ENCODE measurements around the gene EXOC3L1. TPM values are rescaled to one million over a fixed set of nuclear protein-coding genes. Genes with fewer than 3 reads are reported as not detected.
A peak's percentile ranks its signal among the peaks of the same experiment; 100 is the strongest.

EXOC3L1 gene
- total RNA-seq, 2 donors from 2014 or later = 0.97 to 1.8 TPM

DNA sequence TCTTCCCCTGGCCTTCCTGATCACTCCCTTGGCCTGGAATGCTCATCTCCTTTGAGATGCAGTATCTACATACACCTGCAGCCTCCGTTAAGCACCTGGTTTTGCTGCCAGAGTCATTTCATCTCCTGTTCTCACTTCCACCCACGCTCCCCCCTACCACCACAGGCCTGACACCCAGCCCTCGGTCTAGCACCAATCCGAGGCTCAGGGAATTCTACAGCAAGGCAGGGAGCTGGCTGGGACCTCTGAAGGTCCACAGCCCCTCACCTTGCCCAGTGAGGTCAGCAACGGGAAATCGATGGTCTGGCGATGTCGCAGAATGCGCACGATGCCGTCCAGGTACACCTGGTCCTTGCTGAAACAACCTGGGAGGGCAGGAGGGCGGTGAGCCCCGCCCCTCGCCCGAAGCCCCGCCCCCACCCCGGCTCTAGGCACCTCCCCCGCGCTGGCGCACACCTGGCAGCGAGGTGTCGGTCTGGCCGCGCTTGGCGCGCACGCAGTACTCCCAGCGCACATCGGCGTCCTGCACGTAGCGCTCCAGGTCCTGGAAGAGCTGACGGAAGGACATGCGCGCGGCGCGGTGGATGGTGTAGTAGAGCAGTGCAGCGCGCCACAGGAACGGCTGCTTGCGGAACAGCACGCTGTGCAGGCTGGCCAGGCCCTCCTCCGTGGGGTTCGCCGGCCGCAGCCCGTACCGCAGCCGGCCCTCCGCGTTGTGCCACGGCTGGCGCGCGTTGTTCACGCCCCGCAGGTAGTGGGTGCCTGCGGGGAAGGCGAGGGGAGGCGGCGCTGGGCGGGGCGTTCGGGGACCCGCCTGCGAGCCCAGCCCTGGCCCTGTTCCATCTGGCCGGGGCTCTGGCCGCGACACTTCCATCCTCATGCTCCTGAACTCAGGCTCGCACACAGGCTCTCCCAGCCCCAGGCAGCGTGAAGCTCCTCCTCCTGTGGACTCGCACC is 11.9 kb downstream of the EXOC3L1 start:
- DNase-seq = peak; percentile 97
- H3K4me1 ChIP-seq (ENCODE audit: control insufficient read depth, insufficient read depth, low read length) = no peaks in the 10 kb centered on the region
- H3K9me3 ChIP-seq (ENCODE audit: control insufficient read depth, low read length) = no peaks in the 10 kb centered on the region
- Mint-ChIP-seq H3K4me3 (peak overlapping the region; percentile 47), H3K9me3 (no peaks in the 10 kb centered on the region), H3K27me3 (ENCODE audit: insufficient read depth) (peaks cover 48% of the 10 kb centered on the region), H3K27ac (no peak overlapping the region), H3K4me1 (peaks cover 12% of the 10 kb centered on the region), H3K36me3 (ENCODE audit: low read depth) (peaks cover 9% of the 10 kb centered on the region)
- WGBS, 2 experiments (ENCODE audit: insufficient coverage in 1 of 2, insufficient read length in 1 of 2) = 8 to 22% methylated on average over 7 to 73 of the region's 73 CpGs
- peak overlapping the region; percentile 62 for H3K4me3 ChIP-seq (ENCODE audit: low read length)
- H3K36me3 ChIP-seq (ENCODE audit: control insufficient read depth, insufficient read depth, low read length) = peaks cover 7% of the 10 kb centered on the region
- H3K27me3 ChIP-seq (ENCODE audit: control insufficient read depth, insufficient read depth, low read length, poor library complexity, severe bottlenecking) = peaks cover 53% of the 10 kb centered on the region
- H3K9ac ChIP-seq (ENCODE audit: extremely low read depth, low read length, poor library complexity, severe bottlenecking) = no peak overlapping the region
- peak; percentile 21 for TF ChIP-seq CTCF (conservative IDR thresholded peaks at IDR 0.05)
- no peak overlapping the region for H3K27ac ChIP-seq (ENCODE audit: low read depth, low read length)

DNA sequence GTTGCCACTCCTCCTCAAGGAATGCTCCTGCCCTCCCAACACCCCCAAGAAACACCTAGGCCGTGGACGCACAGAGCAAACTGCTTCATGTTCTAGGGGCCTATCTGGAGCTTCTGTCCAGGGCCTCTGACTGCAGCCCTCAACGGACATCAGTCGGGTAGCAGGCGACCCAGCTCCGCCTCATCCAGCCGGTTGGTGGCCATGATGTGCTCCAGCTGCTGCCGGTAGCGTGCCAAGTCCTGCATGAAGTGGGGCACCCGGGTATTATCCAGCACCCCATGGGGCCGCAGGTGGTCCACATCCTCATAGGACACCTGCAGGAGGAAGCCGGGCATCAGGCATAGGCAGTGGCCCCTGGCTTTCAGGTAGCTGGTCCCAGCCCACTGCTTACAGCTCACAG is 13.3 kb downstream of the EXOC3L1 start:
- peaks cover 58% of the 10 kb centered on the region for H3K27me3 Mint-ChIP-seq (ENCODE audit: insufficient read depth)

DNA sequence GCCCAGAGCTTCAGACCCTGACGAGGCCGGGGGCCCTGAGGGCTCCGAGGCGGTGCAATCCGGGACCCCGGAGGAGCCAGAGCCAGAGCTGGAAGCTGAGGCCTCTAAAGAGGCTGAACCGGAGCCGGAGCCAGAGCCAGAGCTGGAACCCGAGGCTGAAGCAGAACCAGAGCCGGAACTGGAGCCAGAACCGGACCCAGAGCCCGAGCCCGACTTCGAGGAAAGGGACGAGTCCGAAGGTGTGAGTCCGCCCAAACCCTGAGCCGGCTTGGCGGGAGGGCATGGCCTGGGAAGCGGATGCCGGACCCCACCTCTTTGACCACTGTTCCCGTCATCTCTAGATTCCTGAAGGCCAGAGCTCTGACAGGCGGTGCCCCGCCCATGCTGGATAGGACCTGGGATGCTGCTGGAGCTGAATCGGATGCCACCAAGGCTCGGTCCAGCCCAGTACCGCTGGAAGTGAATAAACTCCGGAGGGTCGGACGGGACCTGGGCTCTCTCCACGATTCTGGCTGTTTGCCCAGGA is 15.2 kb downstream of the EXOC3L1 start:
- H3K9me3 Mint-ChIP-seq = no peaks in the 10 kb centered on the region
- no peak overlapping the region for H3K4me3 Mint-ChIP-seq
- no peak overlapping the region for H3K27ac ChIP-seq (ENCODE audit: low read depth, low read length)

More for the DNA sequence above, 13.3 kb downstream of the EXOC3L1 start:
- WGBS, 2 experiments (ENCODE audit: insufficient coverage in 1 of 2, insufficient read length in 1 of 2) = 91% methylated on average over 7 to 12 of the region's 12 CpGs
- peaks cover 59% of the 10 kb centered on the region for H3K27me3 ChIP-seq (ENCODE audit: control insufficient read depth, insufficient read depth, low read length, poor library complexity, severe bottlenecking)
- Mint-ChIP-seq H3K9me3 (no peaks in the 10 kb centered on the region), H3K4me3 (no peak overlapping the region), H3K4me1 (peaks cover 13% of the 10 kb centered on the region), H3K36me3 (ENCODE audit: low read depth) (peaks cover 9% of the 10 kb centered on the region), H3K27ac (no peak overlapping the region)
- no peak overlapping the region for H3K9ac ChIP-seq (ENCODE audit: extremely low read depth, low read length, poor library complexity, severe bottlenecking)
- peak; percentile 39 for DNase-seq
- H3K36me3 ChIP-seq (ENCODE audit: control insufficient read depth, insufficient read depth, low read length) = peaks cover 7% of the 10 kb centered on the region
- no peak for TF ChIP-seq CTCF (conservative IDR thresholded peaks at IDR 0.05)
- no peak overlapping the region for H3K27ac ChIP-seq (ENCODE audit: low read depth, low read length)
- no peaks in the 10 kb centered on the region for H3K4me1 ChIP-seq (ENCODE audit: control insufficient read depth, insufficient read depth, low read length)
- no peak overlapping the region for H3K4me3 ChIP-seq (ENCODE audit: low read length)
- H3K9me3 ChIP-seq (ENCODE audit: control insufficient read depth, low read length) = no peaks in the 10 kb centered on the region

More for the DNA sequence above, 15.2 kb downstream of the EXOC3L1 start:
- H3K36me3 ChIP-seq (ENCODE audit: control insufficient read depth, insufficient read depth, low read length) = no peaks in the 10 kb centered on the region
- Mint-ChIP-seq H3K27ac (no peak overlapping the region), H3K27me3 (ENCODE audit: insufficient read depth) (peaks cover 71% of the 10 kb centered on the region), H3K36me3 (ENCODE audit: low read depth) (peaks cover 9% of the 10 kb centered on the region), H3K4me1 (peaks cover 23% of the 10 kb centered on the region)
- TF ChIP-seq CTCF (conservative IDR thresholded peaks at IDR 0.05) = no peak
- peaks cover 68% of the 10 kb centered on the region for H3K27me3 ChIP-seq (ENCODE audit: control insufficient read depth, insufficient read depth, low read length, poor library complexity, severe bottlenecking)
- DNase-seq = no peak
- no peaks in the 10 kb centered on the region for H3K9me3 ChIP-seq (ENCODE audit: control insufficient read depth, low read length)
- no peaks in the 10 kb centered on the region for H3K4me1 ChIP-seq (ENCODE audit: control insufficient read depth, insufficient read depth, low read length)
- no peak overlapping the region for H3K9ac ChIP-seq (ENCODE audit: extremely low read depth, low read length, poor library complexity, severe bottlenecking)
- WGBS, 2 experiments (ENCODE audit: insufficient coverage in 1 of 2, insufficient read length in 1 of 2) = 77 to 82% methylated on average over 31 of the region's 31 CpGs
- peak overlapping the region; percentile 76 for H3K4me3 ChIP-seq (ENCODE audit: low read length)
